Esophagus squamous epithelium (tissue), 5 donors: Measurements from ENCODE around the gene HDAC6. TPM values are rescaled to one million over a fixed set of nuclear protein-coding genes. Genes with fewer than 3 reads are reported as not detected.

Experiments used
- DNase-seq: peaks from one replicate; lab custom pipeline; 2025; lab: John Stamatoyannopoulos, UW
- H3K27ac ChIP-seq, 4 donors: fragments of 200-600 bp; sonication (generic); one replicate each; pipeline ENCODE4 v1.5.1; 2016 to 2019; ENCODE audit warnings: mild to moderate bottlenecking in 1 of 4
- H3K27me3 ChIP-seq, 4 donors: fragments of 200-600 bp; sonication (generic); 1 replicate in 3 of 4; 2 replicates in 1 of 4; pipeline versions ENCODE4 v1.5.1 to v1.6.0; 2017 to 2021; ENCODE audit warnings: antibody characterized with exemption in 1 of 4
- H3K36me3 ChIP-seq, 3 donors: fragments of 200-600 bp; sonication (generic); one replicate each; pipeline ENCODE4 v1.5.1; 2016 to 2019
- H3K4me1 ChIP-seq, 3 donors: fragments of 200-600 bp; sonication (generic); one replicate each; pipeline ENCODE4 v1.5.1; 2017 to 2019
- H3K4me3 ChIP-seq, 4 donors: fragments of 200-600 bp; sonication (generic); 1 replicate in 3 of 4; 2 replicates in 1 of 4; pipeline ENCODE4 v1.5.1; 2016 to 2019; ENCODE audit warnings: mild to moderate bottlenecking in 2 of 4, moderate library complexity in 1 of 4
- H3K9me3 ChIP-seq, 3 donors: fragments of 200-600 bp; sonication (generic); one replicate each; pipeline ENCODE4 v1.5.1; 2016 to 2019
- CTCF ChIP-seq, 6 experiments: fragments of 450-650 bp in 4 of 6; fragments of 200-600 bp in 2 of 6; sonication (generic) in 2 of 6; IDR thresholded peaks; one replicate each; pipeline ENCODE4 v1.5.1; 2016 to 2019; ENCODE audit warnings: antibody characterized with exemption in 6 of 6, mild to moderate bottlenecking in 4 of 6, moderate library complexity in 4 of 6
- POLR2A ChIP-seq, 4 donors: fragments of 450-650 bp; IDR thresholded peaks; one replicate each; pipeline ENCODE4 v1.6.1; 2017; ENCODE audit warnings: antibody characterized with exemption in 4 of 4, mild to moderate bottlenecking in 4 of 4, moderate library complexity in 3 of 4
- WGBS, 2 donors: methylation state at CpG; one replicate each; pipeline ENCODE4 v1.1.5; 2018; 5-methylcytosine and 5-hydroxymethylcytosine counted together
- intact Hi-C: fragments of 100-400 bp; cut with DNase I; formaldehyde crosslinking; loops from one replicate; pipeline ENCODE4 v1.15.0; 2022
- total RNA-seq, 4 donors: library from RNA; depleted of rRNA; stranded (reverse); fragments of >200 nt; gene quantifications; one replicate each; pipeline ENCODE4 v1.1.0, GENCODE V29; 2016
- donor health status: DM: yes; HTN: yes; CAD: no.

Gene HDAC6
- total RNA-seq, 4 donors from 2014 or later = 39.9 to 54.9 (median 48.2) TPM

GRCh38 chrX:48823053-48823452 lies 21.2 kb downstream of the HDAC6 start:
- H3K4me3 ChIP-seq = no peak overlapping the region
- peaks cover 0 to 65% (median 0%) of the 10 kb centered on the region in 3 donors for H3K36me3 ChIP-seq
- peaks cover 0 to 10% (median 0%) of the 10 kb centered on the region in 3 donors for H3K4me1 ChIP-seq
- TF ChIP-seq CTCF (IDR thresholded peaks at IDR 0.05) (no peak), POLR2A (IDR thresholded peaks at IDR 0.05) (no peak)
- no peak for DNase-seq
- no peak overlapping the region for H3K27ac ChIP-seq
- intact Hi-C loops = no loop called here
- peaks cover 0 to 22% (median 0%) of the 10 kb centered on the region in 4 donors for H3K27me3 ChIP-seq
- WGBS, 2 donors = 84% methylated on average over 5 of the region's 6 CpGs; no CpG with 5 or more reads in 1 of the 2 donors
- peaks cover 0 to 6% (median 0%) of the 10 kb centered on the region in 3 donors for H3K9me3 ChIP-seq

- Histone ChIP-seq H3K4me1 (peaks cover 0 to 10% (median 0%) of the 10 kb centered on the region in 3 donors), H3K27me3 (peaks cover 0 to 24% (median 0%) of the 10 kb centered on the region in 4 donors), H3K9me3 (peaks cover 0 to 6% (median 0%) of the 10 kb centered on the region in 3 donors), H3K27ac (no peak overlapping the region), H3K4me3 (no peak overlapping the region), H3K36me3 (peaks cover 0 to 55% (median 0%) of the 10 kb centered on the region in 3 donors)
- 84 to 96% methylated on average over 4 to 6 of the region's 8 CpGs for WGBS, 2 donors
- no peak for DNase-seq
- TF ChIP-seq CTCF (IDR thresholded peaks at IDR 0.05) (no peak), POLR2A (IDR thresholded peaks at IDR 0.05) (no peak)
- intact Hi-C loops = no loop called here
Observed at GRCh38 chrX:48824066-48824465, 22.2 kb downstream of the HDAC6 start.

GRCh38 chrX:48826135-48826875 lies 24.4 kb downstream of the HDAC6 start, which contains the start of gene ERAS:
Gene ERAS (plus strand): TSS chrX:48826513. CDS start chrX:48829124, 2,611 bp downstream.
- Histone ChIP-seq H3K36me3 (peaks cover 0 to 38% (median 0%) of the 10 kb centered on the region in 3 donors), H3K9me3 (peaks cover 0 to 6% (median 0%) of the 10 kb centered on the region in 3 donors), H3K27me3 (peaks cover 0 to 40% (median 0%) of the 10 kb centered on the region in 4 donors), H3K4me1 (peaks cover 0 to 12% (median 0%) of the 10 kb centered on the region in 3 donors), H3K4me3 (no peak within 1 kb of the TSS), H3K27ac (no peak within 1 kb of the TSS)
- intact Hi-C loops = no loop called here
- WGBS, 2 donors = no CpG with 5 or more reads among the region's 67 CpGs
- DNase-seq = no peak
- no peak for TF ChIP-seq POLR2A (IDR thresholded peaks at IDR 0.05)
- TF ChIP-seq CTCF (IDR thresholded peaks at IDR 0.05) = no peak

- 49 to 70% methylated on average over 20 to 43 of the region's 73 CpGs for WGBS, 2 donors
Observed at GRCh38 chrX:48826876-48827653, 25.2 kb downstream of the HDAC6 start.

More at GRCh38 chrX:48826876-48827653, 25.2 kb downstream of the HDAC6 start:
- Histone ChIP-seq H3K4me3 (no peak overlapping the region), H3K36me3 (peaks cover 0 to 32% (median 0%) of the 10 kb centered on the region in 3 donors), H3K9me3 (peaks cover 0 to 6% (median 0%) of the 10 kb centered on the region in 3 donors), H3K27ac (no peak overlapping the region), H3K4me1 (peaks cover 0 to 19% (median 0%) of the 10 kb centered on the region in 3 donors), H3K27me3 (peaks cover 0 to 48% (median 0%) of the 10 kb centered on the region in 4 donors)
- DNase-seq = no peak
- intact Hi-C loops = no loop called here
- no peak for TF ChIP-seq POLR2A (IDR thresholded peaks at IDR 0.05)
- TF ChIP-seq CTCF (IDR thresholded peaks at IDR 0.05) = no peak
